Effector memory CD4-positive, alpha-beta T cell (primary cell): ENCODE measurements around the gene HSD17B12.

ENCODE experiments used
- DNase-seq, 3 donors: peaks; one replicate each; pipeline ENCODE4 v3.0.0-alpha.2; 2020
- H3K27ac ChIP-seq: 2 replicates; pipeline ENCODE4 v1.7.0; 2013; ENCODE audit warnings: mild to moderate bottlenecking, low read length, moderate library complexity; ENCODE audit not compliant: insufficient read depth, poor library complexity, severe bottlenecking
- H3K27me3 ChIP-seq: replicated peaks from 2 replicates; pipeline ENCODE4 v1.7.0; 2013; ENCODE audit warnings: mild to moderate bottlenecking, low read length; ENCODE audit not compliant: insufficient read depth, control insufficient read depth, poor library complexity, severe bottlenecking
- H3K36me3 ChIP-seq: 2 replicates; pipeline ENCODE4 v1.7.0; 2013; ENCODE audit warnings: mild to moderate bottlenecking, low read length, moderate library complexity; ENCODE audit not compliant: control insufficient read depth, insufficient read depth
- H3K4me1 ChIP-seq: 2 replicates; pipeline ENCODE4 v1.7.0; 2013; ENCODE audit warnings: low read length, mild to moderate bottlenecking; ENCODE audit not compliant: control insufficient read depth, insufficient read depth, poor library complexity, severe bottlenecking
- H3K4me3 ChIP-seq: 2 replicates; pipeline ENCODE4 v1.7.0; 2013; ENCODE audit warnings: low read length, low read depth, mild to moderate bottlenecking; ENCODE audit not compliant: insufficient read depth, poor library complexity, severe bottlenecking
- H3K9me3 ChIP-seq: 2 replicates; pipeline ENCODE4 v1.7.0; 2013; ENCODE audit warnings: mild to moderate bottlenecking, low read length, moderate library complexity; ENCODE audit not compliant: control insufficient read depth

Gene HSD17B12

GRCh38 chr11:43699870-43700269 lies 19.3 kb downstream of the HSD17B12 start:
- no peak for DNase-seq
- Histone ChIP-seq H3K4me1 (no peaks in the 10 kb centered on the region), H3K9me3 (no peaks in the 10 kb centered on the region), H3K27me3 (no peaks in the 10 kb centered on the region), H3K36me3 (no peaks in the 10 kb centered on the region), H3K27ac (no peak overlapping the region), H3K4me3 (no peak overlapping the region)

DNA sequence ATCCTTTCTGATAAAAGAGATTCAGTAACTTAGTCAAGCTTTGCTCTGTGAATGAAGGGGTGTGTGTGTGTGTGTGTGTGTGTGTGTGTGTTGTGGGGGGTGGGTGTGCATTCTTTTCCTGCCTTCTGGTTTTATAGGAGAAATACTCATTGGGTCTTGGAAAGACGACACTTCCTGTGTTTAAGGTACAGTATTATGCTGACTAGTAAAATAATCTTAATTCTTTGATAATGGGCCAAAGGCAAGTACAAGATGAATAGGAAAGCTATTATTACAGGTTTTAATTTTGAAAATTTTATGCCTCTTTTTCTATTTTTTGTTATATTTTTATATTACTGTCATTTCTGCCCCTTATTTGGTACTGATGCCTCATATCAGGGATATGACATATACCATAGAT lies 26.1 kb downstream of the HSD17B12 start:
- H3K4me3 ChIP-seq: no peak overlapping the region
- H3K4me1 ChIP-seq: no peaks in the 10 kb centered on the region
- no peaks in the 10 kb centered on the region for H3K9me3 ChIP-seq
- no peaks in the 10 kb centered on the region for H3K27me3 ChIP-seq
- H3K27ac ChIP-seq: no peak overlapping the region
- H3K36me3 ChIP-seq: no peaks in the 10 kb centered on the region
- DNase-seq: no peak

GRCh38 chr11:43708776-43709175 lies 28.2 kb downstream of the HSD17B12 start:
- Histone ChIP-seq H3K27ac (no peak overlapping the region), H3K36me3 (no peaks in the 10 kb centered on the region), H3K27me3 (no peaks in the 10 kb centered on the region), H3K4me3 (no peak overlapping the region), H3K4me1 (no peaks in the 10 kb centered on the region), H3K9me3 (no peaks in the 10 kb centered on the region)
- no peak for DNase-seq

- DNase-seq: no peak
- no peak overlapping the region for H3K4me3 ChIP-seq
- no peaks in the 10 kb centered on the region for H3K36me3 ChIP-seq
- H3K4me1 ChIP-seq: no peaks in the 10 kb centered on the region
- H3K9me3 ChIP-seq: no peaks in the 10 kb centered on the region
- no peak overlapping the region for H3K27ac ChIP-seq
- no peaks in the 10 kb centered on the region for H3K27me3 ChIP-seq
Measured at GRCh38 chr11:43709689-43710088, 29.2 kb downstream of the HSD17B12 start.

DNA sequence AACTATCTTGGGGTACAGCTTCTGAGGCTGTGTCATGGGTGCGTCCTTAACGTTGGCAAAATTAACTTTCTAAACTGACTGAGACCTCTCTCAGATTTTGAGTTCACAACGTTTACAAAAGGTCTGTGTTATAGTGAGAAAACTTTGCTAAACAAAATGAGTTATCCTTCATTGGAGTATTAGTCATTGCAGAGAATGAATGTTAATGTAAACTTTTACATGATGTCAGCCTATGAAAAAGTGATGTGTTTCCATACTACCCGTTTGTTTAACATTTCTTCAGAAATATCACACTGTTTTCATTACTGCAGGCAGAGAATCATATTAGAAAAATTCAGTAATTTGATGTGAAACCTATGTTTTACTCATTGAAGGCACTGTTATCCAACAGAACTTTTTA lies 32.1 kb downstream of the HSD17B12 start:
- Histone ChIP-seq H3K36me3 (no peaks in the 10 kb centered on the region), H3K4me1 (no peaks in the 10 kb centered on the region), H3K9me3 (no peaks in the 10 kb centered on the region), H3K27me3 (no peaks in the 10 kb centered on the region), H3K4me3 (no peak overlapping the region), H3K27ac (no peak overlapping the region)
- DNase-seq: no peak

DNA sequence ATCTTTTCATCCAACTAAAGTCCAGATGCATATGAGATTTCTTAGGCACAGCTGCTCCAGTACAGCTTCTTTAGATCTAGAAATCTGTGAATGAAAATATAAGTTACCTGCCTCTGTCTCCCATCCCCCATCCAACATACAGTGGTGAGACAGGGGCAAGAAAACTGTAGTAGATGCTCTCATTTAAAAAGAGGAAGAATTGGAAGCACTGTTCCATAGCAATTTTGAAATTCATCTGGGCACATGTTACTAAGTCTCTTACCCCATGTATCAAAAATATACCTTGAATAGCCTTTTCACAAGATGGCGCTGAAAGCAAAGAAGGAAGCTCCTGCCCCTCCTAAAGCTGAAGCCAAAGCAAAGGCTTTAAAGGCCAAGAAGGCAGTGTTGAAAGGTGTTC lies 37.8 kb downstream of the HSD17B12 start:
- no peak for DNase-seq
- H3K36me3 ChIP-seq: no peaks in the 10 kb centered on the region
- H3K4me1 ChIP-seq: no peaks in the 10 kb centered on the region
- H3K9me3 ChIP-seq: no peaks in the 10 kb centered on the region
- H3K4me3 ChIP-seq: no peak overlapping the region
- no peak overlapping the region for H3K27ac ChIP-seq
- H3K27me3 ChIP-seq: no peaks in the 10 kb centered on the region

GRCh38 chr11:43723617-43724016 lies 43.1 kb downstream of the HSD17B12 start:
- no peak overlapping the region for H3K27ac ChIP-seq
- H3K9me3 ChIP-seq: no peaks in the 10 kb centered on the region
- H3K4me3 ChIP-seq: no peak overlapping the region
- no peaks in the 10 kb centered on the region for H3K4me1 ChIP-seq
- no peaks in the 10 kb centered on the region for H3K36me3 ChIP-seq
- DNase-seq: no peak
- H3K27me3 ChIP-seq: no peaks in the 10 kb centered on the region

DNA sequence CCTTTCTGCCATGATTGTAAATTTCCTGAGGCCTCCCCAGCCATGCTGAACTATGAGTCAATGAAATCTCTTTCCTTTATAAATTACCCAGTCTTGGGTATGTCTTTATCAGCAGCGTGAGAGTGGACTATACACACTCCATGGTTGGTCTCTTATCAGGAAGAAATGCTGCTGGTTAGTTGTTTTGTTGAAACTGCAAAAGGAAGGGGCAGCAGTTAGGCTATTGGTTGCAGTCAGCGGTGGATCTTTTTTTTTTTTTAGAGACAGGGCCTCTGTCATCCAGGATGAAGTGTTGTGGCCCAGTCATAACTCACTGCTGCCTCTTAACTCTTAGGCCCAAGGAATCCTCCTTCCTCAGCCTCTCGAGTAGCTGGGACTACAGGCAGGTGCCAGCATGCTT lies 51.7 kb downstream of the HSD17B12 start:
- DNase-seq: no peak
- no peak overlapping the region for H3K4me3 ChIP-seq
- no peaks in the 10 kb centered on the region for H3K4me1 ChIP-seq
- H3K27ac ChIP-seq: no peak overlapping the region
- H3K9me3 ChIP-seq: no peaks in the 10 kb centered on the region
- H3K36me3 ChIP-seq: no peaks in the 10 kb centered on the region
- H3K27me3 ChIP-seq: no peaks in the 10 kb centered on the region

- Histone ChIP-seq H3K36me3 (no peaks in the 10 kb centered on the region), H3K27ac (no peak overlapping the region), H3K9me3 (no peaks in the 10 kb centered on the region), H3K27me3 (no peaks in the 10 kb centered on the region), H3K4me1 (no peaks in the 10 kb centered on the region), H3K4me3 (no peak overlapping the region)
- DNase-seq: no peak
Measured at GRCh38 chr11:43734256-43734655, 53.7 kb downstream of the HSD17B12 start.

DNA sequence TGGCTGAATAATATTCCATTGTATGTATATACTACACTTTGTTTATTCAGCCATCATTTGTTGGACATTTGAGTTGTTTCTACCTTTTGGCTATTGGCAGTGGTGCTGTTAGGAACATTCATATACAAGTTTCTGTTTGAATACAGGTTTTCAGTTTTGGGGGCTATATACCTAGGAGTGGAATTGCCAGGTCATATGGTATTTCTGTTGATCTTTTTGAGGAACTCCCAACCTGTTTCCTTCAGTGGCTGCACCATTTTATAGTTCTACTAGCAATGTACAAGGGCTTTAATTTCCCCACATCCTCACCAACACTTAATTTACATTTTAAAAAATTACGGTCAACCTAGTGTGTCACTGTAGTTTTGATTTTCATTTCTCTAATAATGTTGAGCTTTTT lies 54.6 kb downstream of the HSD17B12 start:
- Histone ChIP-seq H3K27ac (no peak overlapping the region), H3K27me3 (no peaks in the 10 kb centered on the region), H3K36me3 (no peaks in the 10 kb centered on the region), H3K9me3 (no peaks in the 10 kb centered on the region), H3K4me3 (no peak overlapping the region), H3K4me1 (no peaks in the 10 kb centered on the region)
- no peak for DNase-seq

DNA sequence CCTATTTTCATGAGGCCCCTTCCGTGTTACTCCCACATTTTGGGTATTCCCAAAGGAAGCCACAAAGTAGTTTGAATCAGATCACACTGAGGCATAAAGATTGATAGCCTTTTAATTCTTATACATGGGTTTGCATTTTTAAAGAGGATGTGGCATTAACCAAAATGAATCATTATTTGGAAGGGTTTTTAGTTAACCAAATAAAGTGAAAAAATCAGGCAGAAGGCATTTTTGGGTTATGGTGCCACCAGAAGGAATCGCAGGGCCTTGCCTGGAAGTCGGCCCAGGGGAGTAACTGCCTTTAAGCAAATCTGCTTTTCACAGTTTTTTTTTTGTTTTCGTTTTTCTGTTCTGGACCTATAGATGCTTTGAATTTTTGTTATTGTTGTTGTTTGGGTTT lies 55.4 kb downstream of the HSD17B12 start:
- Histone ChIP-seq H3K27ac (no peak overlapping the region), H3K27me3 (no peaks in the 10 kb centered on the region), H3K4me3 (no peak overlapping the region), H3K9me3 (no peaks in the 10 kb centered on the region), H3K36me3 (no peaks in the 10 kb centered on the region), H3K4me1 (no peaks in the 10 kb centered on the region)
- DNase-seq: no peak
